ENCODE data around the gene DCTN4.
"Not testable (repeated sequence)": the region's sequence is repeated elsewhere in the genome, so short reads cannot be mapped to it uniquely, and the experiment has no call there.

Gene DCTN4

GRCh38 chr5:150758531-150759333 lies at the start of gene DCTN4:
Gene DCTN4, minus strand, starts transcription at chr5:150759017. Its CDS starts 24 bp downstream, at chr5:150758993.
- peak; percentile 90 for DNase-seq

- no peak for DNase-seq
Measured at GRCh38 chr5:150804388-150804787, 45.6 kb upstream of the DCTN4 start.

DNA sequence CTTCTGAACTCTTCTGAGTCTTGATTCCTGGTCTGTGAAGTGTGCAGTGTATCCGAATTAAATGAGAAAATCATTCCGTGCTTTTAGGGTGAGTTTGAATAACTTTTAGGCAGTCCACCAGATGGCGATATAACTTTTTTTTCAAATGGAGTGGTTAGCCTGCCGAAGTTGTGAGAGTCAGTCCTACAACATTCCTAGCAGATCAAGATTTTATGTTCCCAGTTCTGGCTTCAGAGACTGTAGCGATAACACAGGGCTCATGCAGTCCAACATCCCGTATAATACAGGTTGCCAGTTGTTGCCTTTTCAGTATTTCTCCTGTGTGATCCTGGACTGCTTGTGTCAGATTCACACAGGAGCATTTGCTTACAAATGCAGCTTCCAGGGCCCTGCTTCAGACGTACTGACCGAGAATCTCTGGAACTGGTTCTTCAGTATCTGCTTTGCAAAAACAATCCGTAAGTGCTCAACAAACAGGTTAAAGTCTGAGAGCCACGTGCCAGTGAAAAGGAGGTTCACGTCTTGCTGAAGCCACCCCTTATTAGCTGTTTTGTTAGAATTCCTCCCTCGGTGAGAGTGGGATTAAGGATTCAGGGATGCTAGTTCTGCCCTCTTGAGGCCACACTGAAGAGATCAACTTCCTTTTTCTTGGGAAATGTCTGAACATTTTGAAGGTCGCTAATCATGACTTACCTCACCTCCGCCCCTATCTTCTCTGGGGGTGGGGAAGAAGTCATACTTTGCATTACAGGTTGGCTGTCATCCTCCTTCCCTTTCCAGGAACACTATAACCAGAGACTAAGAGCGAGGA lies 42.5 kb upstream of the DCTN4 start:
- DNase-seq: no peak

GRCh38 chr5:150797384-150797783 lies 38.6 kb upstream of the DCTN4 start:
- no peak for DNase-seq

DNA sequence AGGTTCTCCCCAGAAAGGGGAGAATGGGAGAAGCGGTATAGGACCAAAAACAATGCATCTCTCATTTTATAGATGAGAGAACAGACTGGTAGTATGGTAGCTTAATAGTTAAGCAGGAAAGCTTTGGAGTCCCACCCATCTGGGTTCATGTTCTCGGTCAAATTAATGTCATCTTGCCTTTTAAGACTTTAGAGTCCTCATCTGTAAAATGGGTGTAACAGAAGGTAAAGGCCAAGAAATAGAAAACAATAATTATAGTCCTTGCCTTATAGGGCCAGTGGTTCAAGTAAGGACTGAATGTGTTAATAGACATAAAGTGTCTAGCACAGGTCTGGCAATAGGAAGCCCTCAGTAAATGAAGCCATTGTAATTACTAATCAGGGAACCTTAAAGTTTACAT lies 36.1 kb upstream of the DCTN4 start:
- no peak for DNase-seq

- DNase-seq: not testable (repeated sequence)
Measured at GRCh38 chr5:150793423-150793888, 34.6 kb upstream of the DCTN4 start.

DNA sequence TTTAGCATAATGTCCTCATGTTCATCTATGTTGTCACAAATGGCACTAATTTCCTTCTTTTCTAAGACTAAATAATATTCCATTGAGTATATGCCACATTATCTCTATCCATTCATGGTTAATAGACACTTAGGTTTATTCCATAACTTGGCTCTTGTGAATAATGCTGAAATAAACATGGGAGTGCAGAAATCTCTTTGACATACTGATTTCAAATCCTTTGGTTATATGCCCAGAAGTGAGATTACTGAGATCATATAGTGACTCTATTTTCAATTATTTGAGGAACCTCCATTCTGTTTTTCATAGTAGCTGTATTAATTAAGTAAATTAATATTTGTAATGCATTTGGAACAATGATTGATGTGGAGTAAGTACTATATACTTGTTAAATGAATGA lies 32.7 kb upstream of the DCTN4 start:
- no peak for DNase-seq

- peak; percentile 50 for DNase-seq
Measured at GRCh38 chr5:150789943-150790611, 31.3 kb upstream of the DCTN4 start.

DNA sequence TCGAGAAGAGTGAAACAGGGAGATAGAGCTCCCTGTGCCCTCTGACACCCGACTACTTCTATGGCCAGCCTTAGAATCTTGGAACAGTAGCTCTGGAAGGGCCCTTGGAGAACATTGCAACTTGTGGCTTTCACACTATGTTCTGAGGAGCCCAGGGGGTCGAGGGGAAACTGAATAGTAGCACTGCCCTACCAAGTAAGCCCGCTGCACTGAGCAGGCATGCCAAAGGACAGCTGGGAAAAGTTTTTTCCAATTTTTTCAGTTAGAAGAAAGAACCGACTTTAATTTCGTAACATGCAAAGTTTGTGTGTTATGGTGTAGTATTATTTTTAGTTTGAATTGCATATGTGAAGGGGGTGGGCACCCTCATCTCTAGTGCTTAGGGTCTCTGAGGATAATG lies 30.6 kb upstream of the DCTN4 start:
- no peak for DNase-seq

GRCh38 chr5:150788977-150789376 lies 30.2 kb upstream of the DCTN4 start:
- DNase-seq: no peak

GRCh38 chr5:150787656-150788055 lies 28.8 kb upstream of the DCTN4 start:
- no peak for DNase-seq

GRCh38 chr5:150786876-150787275 lies 28.1 kb upstream of the DCTN4 start:
- DNase-seq: no peak

- no peak for DNase-seq
Measured at GRCh38 chr5:150785950-150786349, 27.1 kb upstream of the DCTN4 start.

GRCh38 chr5:150783422-150783928 lies 24.7 kb upstream of the DCTN4 start:
- DNase-seq: peak; percentile 50

- no peak for DNase-seq
Measured at GRCh38 chr5:150782850-150783249, 24.0 kb upstream of the DCTN4 start.

- DNase-seq: no peak
Measured at GRCh38 chr5:150781706-150782614, 23.1 kb upstream of the DCTN4 start.

DNA sequence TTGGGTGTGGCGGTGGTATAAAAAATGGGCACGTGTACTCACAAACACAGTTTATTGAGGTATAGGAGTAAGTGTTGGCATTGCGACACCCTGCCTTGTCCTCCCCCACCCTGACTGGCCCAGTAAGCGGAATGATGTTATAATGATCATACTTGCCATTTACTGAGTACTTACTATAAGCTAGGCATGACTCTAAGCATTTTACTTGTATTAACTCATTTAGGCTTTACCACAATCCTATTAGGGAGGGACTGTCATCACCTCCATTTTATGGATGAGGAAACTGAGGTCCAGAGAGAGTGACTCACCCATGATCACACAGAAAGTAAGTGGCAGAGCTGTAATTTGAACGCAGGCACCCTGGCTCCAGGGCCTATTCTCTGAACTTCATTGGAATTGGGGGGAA lies 22.0 kb upstream of the DCTN4 start:
- DNase-seq: no peak

- no peak for DNase-seq
Measured at GRCh38 chr5:150780187-150780692, 21.4 kb upstream of the DCTN4 start.

GRCh38 chr5:150779397-150780186 lies 20.8 kb upstream of the DCTN4 start:
- no peak for DNase-seq

DNA sequence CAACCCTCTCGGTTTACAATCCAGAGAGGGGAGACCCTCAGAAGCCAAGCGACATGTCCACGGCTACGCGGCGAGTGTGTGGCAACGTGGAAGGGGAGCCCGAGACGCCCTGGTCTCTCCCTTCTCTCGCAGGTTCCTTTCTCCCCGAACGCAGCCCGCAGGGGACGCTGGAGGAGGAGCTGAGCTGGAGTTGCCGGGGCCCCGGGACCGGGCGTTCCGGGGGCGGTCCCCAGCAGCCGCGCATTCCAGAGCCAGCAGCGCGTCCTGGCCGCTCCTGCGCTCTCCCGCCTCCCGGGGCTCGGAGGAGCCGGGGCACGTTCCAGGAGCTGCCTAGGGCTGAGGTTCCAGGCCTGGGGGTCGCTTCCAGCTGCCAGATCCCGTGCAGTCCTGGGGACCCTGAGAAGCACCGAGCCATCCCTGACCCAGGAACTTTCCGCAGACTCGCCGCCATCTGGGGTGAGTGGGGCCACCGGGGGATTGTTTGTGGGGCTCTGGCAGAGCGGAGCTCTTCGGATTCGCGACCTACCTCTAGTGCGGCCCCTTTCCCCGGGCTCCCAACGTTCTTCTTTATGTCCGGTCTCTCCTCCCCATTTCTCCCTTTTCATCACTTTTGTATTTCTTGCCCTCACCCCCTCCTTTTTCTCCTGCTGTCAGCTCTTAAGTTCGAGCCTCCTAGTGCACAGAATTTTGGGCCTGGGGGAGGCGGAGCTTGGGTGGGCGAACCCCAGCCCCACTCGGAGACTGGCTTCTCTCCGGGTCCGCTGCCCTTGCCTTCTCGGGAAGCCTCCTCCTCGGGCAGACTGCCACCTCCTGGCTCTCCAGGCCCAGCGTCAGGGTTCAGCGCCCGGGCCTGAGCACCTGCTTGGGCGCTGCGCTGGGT lies 19.9 kb upstream of the DCTN4 start, which contains the start of gene SMIM3:
Gene SMIM3, plus strand, starts transcription at position 241 of the 880 bp plus-strand sequence. CDS start 16,684 bp downstream, outside the sequence.
- peak; percentile 64 for DNase-seq

Data from activated CD4-positive, alpha-beta T cell treated with anti-CD3 and anti-CD28 coated beads, Interleukin-2, amount 50 U/mL, for 1 hour (primary cell).